ENCODE results near the gene FBH1.
"Not testable (repeated sequence)": the region's sequence is repeated elsewhere in the genome, so short reads cannot be mapped to it uniquely, and the experiment has no call there.

The FBH1 gene

GRCh38 chr10:5943536-5943935, 53.5 kb downstream of the FBH1 start:
- no peak for DNase-seq

GRCh38 chr10:5944389-5945189, 54.5 kb downstream of the FBH1 start:
- DNase-seq = no peak

- DNase-seq = no peak
Measured at GRCh38 chr10:5945190-5945509, 55.1 kb downstream of the FBH1 start.

GRCh38 chr10:5945561-5946418, 55.7 kb downstream of the FBH1 start:
- no peak for DNase-seq

- DNase-seq = not testable (repeated sequence)
Measured at GRCh38 chr10:5946419-5946775, 56.4 kb downstream of the FBH1 start.

GRCh38 chr10:5946786-5947185, 56.7 kb downstream of the FBH1 start:
- no peak for DNase-seq

GRCh38 chr10:5947471-5948207, 57.6 kb downstream of the FBH1 start:
- DNase-seq = no peak

- no peak for DNase-seq
Measured at GRCh38 chr10:5948208-5948585, 58.2 kb downstream of the FBH1 start.

GRCh38 chr10:5949009-5949759, 59.1 kb downstream of the FBH1 start:
- DNase-seq = no peak

- no peak for DNase-seq
Measured at GRCh38 chr10:5951167-5951711, 61.2 kb downstream of the FBH1 start.

- DNase-seq = no peak
Measured at GRCh38 chr10:5951721-5952407, 61.8 kb downstream of the FBH1 start.

- no peak for DNase-seq
Measured at GRCh38 chr10:5952731-5953385, 62.8 kb downstream of the FBH1 start.

GRCh38 chr10:5953676-5954075, 63.6 kb downstream of the FBH1 start:
- DNase-seq = no peak

- no peak for DNase-seq
Measured at GRCh38 chr10:5956146-5956936, 66.3 kb downstream of the FBH1 start.

- no peak for DNase-seq
Measured at GRCh38 chr10:5958077-5958476, 68.0 kb downstream of the FBH1 start.

GRCh38 chr10:5958675-5959074, 68.6 kb downstream of the FBH1 start:
- DNase-seq = no peak

GRCh38 chr10:5959142-5959541, 69.1 kb downstream of the FBH1 start:
- no peak for DNase-seq

- no peak for DNase-seq
Measured at GRCh38 chr10:5959581-5960069, 69.6 kb downstream of the FBH1 start.

GRCh38 chr10:5960070-5960972, 70.3 kb downstream of the FBH1 start:
- no peak for DNase-seq

- not testable (repeated sequence) for DNase-seq
Measured at GRCh38 chr10:5960973-5961275, 70.9 kb downstream of the FBH1 start.
